Small intestine (tissue), 16 donors: Measurements from ENCODE around the gene KCNJ12. TPM values are rescaled to one million over a fixed set of nuclear protein-coding genes. Genes with fewer than 3 reads are reported as not detected.
"Not testable (repeated sequence)": the region's sequence is repeated elsewhere in the genome, so short reads cannot be mapped to it uniquely, and the experiment has no call there.

Source experiments
- DNase-seq, 2 donors: peaks; one replicate each; pipeline versions ENCODE4 v3.0.0 to v3.0.0-alpha.2; 2013
- FAIRE-seq: peaks from 2 replicates; lab custom pipeline; 2012; peaks lifted over from hg19 to GRCh38; lab: Jason Lieb, UNC
- H3K27ac ChIP-seq, 3 donors: one replicate each; pipeline ENCODE4 v1.5.1; 2013; ENCODE audit warnings: low read length in 2 of 3, mild to moderate bottlenecking in 2 of 3, control low read depth in 1 of 3, inconsistent platforms in 1 of 3, low read depth in 1 of 3, moderate library complexity in 1 of 3
- H3K27me3 ChIP-seq, 3 donors: one replicate each; pipeline ENCODE4 v1.6.1; 2013; ENCODE audit warnings: low read length in 3 of 3, inconsistent platforms in 1 of 3; ENCODE audit not compliant: control insufficient read depth in 3 of 3, insufficient read depth in 3 of 3
- H3K36me3 ChIP-seq, 3 donors: one replicate each; pipeline ENCODE4 v1.6.1; 2013; ENCODE audit warnings: low read length in 3 of 3, inconsistent platforms in 1 of 3, low read depth in 1 of 3, mild to moderate bottlenecking in 1 of 3, moderate library complexity in 1 of 3; ENCODE audit not compliant: control insufficient read depth in 3 of 3, insufficient read depth in 2 of 3
- H3K4me1 ChIP-seq, 3 donors: one replicate each; pipeline ENCODE4 v1.6.1; 2013; ENCODE audit warnings: low read length in 2 of 3, inconsistent platforms in 1 of 3, low read depth in 1 of 3, mild to moderate bottlenecking in 1 of 3, moderate library complexity in 1 of 3; ENCODE audit not compliant: control insufficient read depth in 3 of 3, insufficient read depth in 2 of 3
- H3K4me3 ChIP-seq, 3 donors: one replicate each; pipeline ENCODE4 v1.5.1; 2013; ENCODE audit warnings: low read length in 3 of 3, control low read depth in 1 of 3, inconsistent platforms in 1 of 3, low read depth in 1 of 3, mild to moderate bottlenecking in 1 of 3, moderate library complexity in 1 of 3
- H3K9me3 ChIP-seq, 2 donors: one replicate each; pipeline ENCODE4 v1.6.1; 2013; ENCODE audit warnings: low read depth in 1 of 2, low read length in 1 of 2; ENCODE audit not compliant: control insufficient read depth in 2 of 2, insufficient read depth in 1 of 2
- WGBS, 3 donors: extraction: QIAGEN DNeasy Blood & Tissue Kit; methylation state at CpG; one replicate each; pipeline ENCODE4 v1.1.7; 2013; 5-methylcytosine and 5-hydroxymethylcytosine counted together
- long read RNA-seq, 10 donors: transcript quantifications; one replicate each; lab custom pipeline, GENCODE V29; 2026
- polyA plus RNA-seq, 4 donors: library from polyadenylated mRNA; stranded (reverse) in 3 of 4; unstranded in 1 of 4; fragments of 200-250 nt in 3 of 4; fragments of 120-200 nt in 1 of 4; gene quantifications; one replicate each; pipeline versions ENCODE4 v1.2.1 to v1.2.3, GENCODE V29; 2013
- donor health status: healthy with polysubstance abuse.
- donor health status: control.
- donor health status: control.
- donor health status: Bipolar disorder and iron deficiency.
- donor health status: healthy.

KCNJ12 gene
- polyA plus RNA-seq: 10 to 100 TPM in 1 of 4 donors, 1 to 10 TPM in 1, not detected in 2; 2.0 to 17.8 TPM
- long read RNA-seq, donor 1: 0 reads
- long read RNA-seq, donor 2, full-length matches to known transcripts: 1 of 1 reads
- long read RNA-seq, donor 2, partial matches to known transcripts: 0 of 1 reads
- long read RNA-seq, donor 2, other reads (novel, unspliced or antisense): 0 of 1 reads
- long read RNA-seq, donor 3, full-length matches to known transcripts: 1 of 1 reads
- long read RNA-seq, donor 3, partial matches to known transcripts: 0 of 1 reads
- long read RNA-seq, donor 3, other reads (novel, unspliced or antisense): 0 of 1 reads
- long read RNA-seq, donor 4: 0 reads
- long read RNA-seq, donor 5, full-length matches to known transcripts: 1 of 1 reads
- long read RNA-seq, donor 5, partial matches to known transcripts: 0 of 1 reads
- long read RNA-seq, donor 5, other reads (novel, unspliced or antisense): 0 of 1 reads
- long read RNA-seq, donor 6, full-length matches to known transcripts: 1 of 1 reads
- long read RNA-seq, donor 6, partial matches to known transcripts: 0 of 1 reads
- long read RNA-seq, donor 6, other reads (novel, unspliced or antisense): 0 of 1 reads
- long read RNA-seq, donor 7: 0 reads
- long read RNA-seq, donor 8: 0 reads
- long read RNA-seq, donor 9: 0 reads
- long read RNA-seq, donor 10, full-length matches to known transcripts: 3 of 3 reads
- long read RNA-seq, donor 10, partial matches to known transcripts: 0 of 3 reads
- long read RNA-seq, donor 10, other reads (novel, unspliced or antisense): 0 of 3 reads

GRCh38 chr17:21376081-21376758 is at the start of gene KCNJ12:
KCNJ12 (plus strand) TSS chr17:21376357; CDS start chr17:21415343, 38,986 bp downstream.
- WGBS, 3 donors: 2 to 6% (median 3%) methylated on average over 41 to 82 of the region's 82 CpGs
- Histone ChIP-seq H3K27me3 (peaks cover 6 to 29% (median 22%) of the 10 kb centered on the region in 3 donors), H3K4me3 (peak within 1 kb of the TSS in 2 of 3 donors; percentile 2 to 59), H3K4me1 (peaks cover 0 to 32% (median 3%) of the 10 kb centered on the region in 3 donors), H3K36me3 (peaks cover 0 to 5% (median 0%) of the 10 kb centered on the region in 3 donors), H3K9me3 (no peaks in the 10 kb centered on the region), H3K27ac (peak within 1 kb of the TSS in 1 of 3 donors; percentile 69)
- no peak for FAIRE-seq
- peak in 1 of 2 donors; percentile 66 for DNase-seq

- not testable (repeated sequence) for H3K27me3 ChIP-seq, H3K4me3 ChIP-seq, FAIRE-seq, H3K27ac ChIP-seq, H3K9me3 ChIP-seq, DNase-seq, H3K36me3 ChIP-seq, H3K4me1 ChIP-seq
- WGBS, 3 donors: 79 to 90% (median 86%) methylated on average over 1 of the region's 1 CpG
These were observed 48.2 kb upstream of the KCNJ12 start for GRCh38 chr17:21327921-21328320.

GRCh38 chr17:21328778-21329177 is 47.4 kb upstream of the KCNJ12 start:
- FAIRE-seq: peak; percentile 64
- H3K9me3 ChIP-seq, H3K4me3 ChIP-seq, H3K27me3 ChIP-seq, H3K27ac ChIP-seq, DNase-seq, H3K36me3 ChIP-seq, H3K4me1 ChIP-seq: not testable (repeated sequence)
- WGBS, 3 donors: 68 to 82% (median 72%) methylated on average over 2 of the region's 2 CpGs

- Histone ChIP-seq H3K36me3 (no peaks in the 10 kb centered on the region), H3K27me3 (no peaks in the 10 kb centered on the region), H3K4me3 (no peak overlapping the region), H3K9me3 (no peaks in the 10 kb centered on the region), H3K27ac (no peak overlapping the region), H3K4me1 (no peaks in the 10 kb centered on the region)
- FAIRE-seq (no peak), DNase-seq (no peak)
- 84 to 90% (median 84%) methylated on average over 9 of the region's 9 CpGs for WGBS, 3 donors
These were observed 45.6 kb upstream of the KCNJ12 start for GRCh38 chr17:21330436-21331160.

- not testable (repeated sequence) for DNase-seq, H3K27me3 ChIP-seq, H3K27ac ChIP-seq, H3K9me3 ChIP-seq, H3K4me3 ChIP-seq, H3K4me1 ChIP-seq, FAIRE-seq, H3K36me3 ChIP-seq
- WGBS, 3 donors: 77 to 86% (median 79%) methylated on average over 4 of the region's 4 CpGs
These were observed 39.4 kb upstream of the KCNJ12 start for GRCh38 chr17:21336541-21337294.

- WGBS, 3 donors: 66 to 75% (median 71%) methylated on average over 8 of the region's 8 CpGs
- not testable (repeated sequence) for H3K27me3 ChIP-seq, H3K4me3 ChIP-seq, H3K9me3 ChIP-seq, H3K27ac ChIP-seq, DNase-seq, FAIRE-seq, H3K36me3 ChIP-seq, H3K4me1 ChIP-seq
These were observed 38.1 kb upstream of the KCNJ12 start for GRCh38 chr17:21337981-21338625.

GRCh38 chr17:21339011-21339410 is 37.1 kb upstream of the KCNJ12 start:
- DNase-seq (no peak), FAIRE-seq (no peak)
- Histone ChIP-seq H3K27ac (no peak overlapping the region), H3K9me3 (no peaks in the 10 kb centered on the region), H3K4me1 (peaks cover 0 to 5% (median 0%) of the 10 kb centered on the region in 3 donors), H3K36me3 (no peaks in the 10 kb centered on the region), H3K27me3 (no peaks in the 10 kb centered on the region), H3K4me3 (no peak overlapping the region)
- WGBS, 3 donors: 42 to 49% (median 45%) methylated on average over 7 of the region's 7 CpGs
